RKO (cell line): ENCODE measurements around the gene SLC8B1.
"Not testable (repeated sequence)": the region's sequence is repeated elsewhere in the genome, so short reads cannot be mapped to it uniquely, and the experiment has no call there.

Experiments used
- DNase-seq: peaks from one replicate; pipeline ENCODE4 v3.0.0-alpha.2; 2016; ENCODE audit warnings: low spot score

SLC8B1 gene

GRCh38 chr12:113354192-113354591 lies 19.3 kb upstream of the SLC8B1 start:
- DNase-seq: not testable (repeated sequence)

GRCh38 chr12:113351089-113351488 lies 16.2 kb upstream of the SLC8B1 start:
- no peak for DNase-seq

GRCh38 chr12:113348849-113349536 lies 14.1 kb upstream of the SLC8B1 start:
- DNase-seq: no peak

GRCh38 chr12:113347892-113348291 lies 13.0 kb upstream of the SLC8B1 start:
- DNase-seq: no peak

- DNase-seq: no peak
Measured at GRCh38 chr12:113347107-113347506, 12.2 kb upstream of the SLC8B1 start.

GRCh38 chr12:113346353-113346752 lies 11.4 kb upstream of the SLC8B1 start:
- DNase-seq: no peak

- DNase-seq: no peak
Measured at GRCh38 chr12:113345318-113345717, 10.4 kb upstream of the SLC8B1 start.

- DNase-seq: no peak
Measured at GRCh38 chr12:113341535-113341934, 6.6 kb upstream of the SLC8B1 start.

- no peak for DNase-seq
Measured at GRCh38 chr12:113340061-113340460, 5.2 kb upstream of the SLC8B1 start.

GRCh38 chr12:113339540-113339939 lies 4.6 kb upstream of the SLC8B1 start:
- DNase-seq: no peak

- DNase-seq: peak; percentile 53
Measured at GRCh38 chr12:113333877-113334785, 778 bp downstream of the SLC8B1 start.

GRCh38 chr12:113333418-113333750 lies 1.5 kb downstream of the SLC8B1 start:
- peak; percentile 31 for DNase-seq

- DNase-seq: no peak
Measured at GRCh38 chr12:113332688-113333417, 2.1 kb downstream of the SLC8B1 start.

GRCh38 chr12:113330505-113330904 lies 4.4 kb downstream of the SLC8B1 start:
- DNase-seq: no peak

- DNase-seq: no peak
Measured at GRCh38 chr12:113329791-113330417, 5.0 kb downstream of the SLC8B1 start.

GRCh38 chr12:113329022-113329790 lies 5.7 kb downstream of the SLC8B1 start:
- peak; percentile 56 for DNase-seq

GRCh38 chr12:113328368-113328889 lies 6.5 kb downstream of the SLC8B1 start:
- no peak for DNase-seq

- DNase-seq: no peak
Measured at GRCh38 chr12:113326775-113327395, 8.0 kb downstream of the SLC8B1 start.

- no peak for DNase-seq
Measured at GRCh38 chr12:113325916-113326315, 9.0 kb downstream of the SLC8B1 start.

- DNase-seq: peak; percentile 66
Measured at GRCh38 chr12:113322343-113322742, 12.6 kb downstream of the SLC8B1 start.

GRCh38 chr12:113320401-113320800 lies 14.5 kb downstream of the SLC8B1 start:
- DNase-seq: no peak
